Activated T-cell treated with anti-CD3 and anti-CD28 coated beads, Interleukin-2, amount 50 U/mL, for 48 hours (primary cell): ENCODE results near the gene MSMP.

Experiments
- DNase-seq, 2 experiments: peaks; one replicate each; pipeline ENCODE4 v3.0.0-alpha.2; 2020

MSMP gene

DNA sequence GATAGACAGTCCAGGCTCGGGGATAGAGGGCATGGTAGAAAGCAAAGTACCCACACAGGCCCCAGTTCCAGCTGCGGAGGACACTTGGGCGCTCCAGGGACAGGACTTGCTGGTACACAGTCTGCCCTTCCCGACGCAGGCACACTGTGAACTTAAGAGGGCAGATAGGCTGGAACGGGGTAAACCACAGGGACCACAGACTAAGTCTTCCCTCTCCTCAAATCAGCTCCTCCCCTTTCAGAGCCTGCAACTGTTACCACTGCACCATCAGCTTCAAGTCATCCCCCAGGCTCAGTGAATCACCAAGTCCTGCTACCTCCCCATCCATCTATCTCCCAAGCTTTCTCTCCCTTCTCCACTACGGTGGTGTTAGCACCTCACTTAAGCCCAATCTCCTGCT is 12.3 kb downstream of the MSMP start:
- DNase-seq, result no peak

DNA sequence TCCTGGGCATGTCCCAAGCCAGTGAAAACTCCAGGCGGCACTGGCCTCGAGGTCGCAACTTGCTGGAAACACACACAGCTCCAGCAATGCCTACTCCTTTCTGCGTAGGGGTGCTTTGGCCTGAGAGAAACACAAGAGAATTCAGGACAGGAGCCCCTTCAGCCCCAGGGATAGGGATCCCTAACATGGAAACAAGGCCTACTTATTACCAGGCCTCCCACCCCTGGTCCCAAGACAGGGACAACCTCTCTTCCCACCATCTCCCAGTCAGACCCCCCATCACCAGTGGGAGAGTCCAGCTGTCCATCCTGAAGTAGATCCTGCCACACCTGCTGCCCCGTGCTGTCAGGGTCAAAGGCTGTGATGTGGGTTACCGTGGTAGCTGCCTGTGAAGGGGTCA is 13.8 kb downstream of the MSMP start:
- no peak for DNase-seq

DNA sequence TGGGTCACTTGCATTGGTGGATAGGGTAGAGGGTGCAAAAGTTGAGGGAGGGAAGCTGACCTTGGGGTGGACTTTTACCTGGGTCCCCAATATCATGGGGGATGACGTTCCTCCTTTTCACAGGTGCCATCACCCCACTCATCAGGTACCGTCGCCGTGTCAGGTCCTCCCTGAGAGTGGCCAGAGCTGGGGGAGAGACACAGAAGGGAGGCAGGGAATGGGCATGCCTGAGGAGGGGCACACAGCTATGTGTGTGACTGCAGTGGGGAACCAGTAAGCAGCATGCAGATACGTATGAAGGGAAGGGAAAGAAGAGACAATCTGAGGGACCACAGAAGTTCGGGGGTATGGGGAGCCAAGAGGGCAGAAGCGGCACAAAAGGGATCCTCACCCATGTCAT is 15.2 kb downstream of the MSMP start:
- no peak for DNase-seq

DNA sequence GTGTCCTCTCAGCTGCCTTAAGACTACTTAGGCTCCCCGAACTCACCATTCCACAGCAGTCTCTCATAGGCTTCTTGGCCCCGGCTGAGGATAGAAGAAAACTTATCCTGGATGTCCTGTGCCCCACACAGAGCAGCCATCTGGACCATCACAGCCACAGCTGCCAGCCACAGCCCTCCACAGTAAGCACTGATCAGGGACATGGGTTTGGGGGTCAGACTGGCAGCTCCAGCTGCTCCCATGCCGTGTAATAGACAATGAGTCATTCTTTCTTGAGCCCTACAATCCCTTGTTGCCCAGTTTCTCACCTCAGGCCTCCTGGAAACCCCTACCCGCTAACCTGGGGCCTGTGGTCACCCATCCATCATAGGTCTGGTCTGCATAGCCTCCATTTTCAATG is 15.9 kb downstream of the MSMP start:
- no peak for DNase-seq

DNA sequence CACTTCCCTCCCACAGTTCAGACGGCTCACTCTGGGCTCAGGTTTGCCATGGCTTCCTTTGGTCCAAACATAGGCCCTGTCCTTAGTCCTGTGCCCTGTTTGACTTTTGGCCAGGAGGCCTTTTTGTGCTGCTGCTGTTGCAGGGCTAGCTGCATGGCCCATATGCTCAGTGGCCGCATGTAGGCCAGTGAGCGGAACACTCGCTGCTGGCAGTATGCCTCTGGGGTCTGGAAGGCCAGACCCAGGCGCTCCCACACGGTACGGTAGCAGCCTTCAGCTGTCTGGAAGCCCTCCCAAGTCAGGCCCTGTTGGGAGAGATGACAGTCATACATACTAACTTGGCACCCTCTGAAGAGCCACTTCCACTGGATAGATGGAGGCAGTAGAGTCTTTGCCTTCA is 16.9 kb downstream of the MSMP start:
- no peak for DNase-seq

DNA sequence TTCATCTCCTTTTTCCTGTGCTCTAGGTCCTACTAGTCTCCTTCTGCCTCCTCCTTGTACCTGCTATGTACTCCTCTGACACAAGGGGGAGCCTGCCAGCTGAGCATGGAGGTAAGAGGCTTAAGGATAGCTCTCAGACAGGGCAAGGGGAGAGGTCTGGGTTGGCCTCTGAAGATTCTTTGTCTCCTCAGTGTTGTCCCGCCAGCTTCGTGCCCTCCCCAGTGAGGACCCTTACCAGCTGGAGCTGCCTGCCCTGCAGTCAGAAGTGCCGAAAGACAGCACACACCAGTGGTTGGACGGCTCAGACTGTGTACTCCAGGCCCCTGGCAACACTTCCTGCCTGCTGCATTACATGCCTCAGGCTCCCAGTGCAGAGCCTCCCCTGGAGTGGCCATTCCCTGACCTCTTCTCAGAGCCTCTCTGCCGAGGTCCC is 17.9 kb downstream of the MSMP start:
- DNase-seq, result peak; percentile 69 to 71

DNA sequence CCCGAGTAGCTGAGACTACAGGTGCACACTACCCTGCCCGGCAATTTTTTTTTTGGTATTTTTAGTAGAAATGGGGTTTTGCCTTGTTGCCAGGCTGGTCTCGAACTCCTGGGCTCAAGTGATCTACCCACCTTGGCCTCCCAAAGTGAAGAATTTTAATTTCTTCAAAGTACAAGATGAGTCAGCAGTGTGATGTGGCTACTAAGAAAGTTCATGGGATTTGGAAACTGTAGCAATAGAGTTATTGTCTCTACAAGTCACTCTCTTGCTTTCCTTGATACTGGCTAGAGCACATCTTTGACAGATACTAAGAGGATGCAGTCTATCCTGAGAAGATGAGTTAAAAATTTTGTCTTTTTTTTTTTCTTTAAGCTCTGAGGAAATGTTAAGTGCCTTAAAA is 20.0 kb downstream of the MSMP start:
- DNase-seq, result no peak

DNA sequence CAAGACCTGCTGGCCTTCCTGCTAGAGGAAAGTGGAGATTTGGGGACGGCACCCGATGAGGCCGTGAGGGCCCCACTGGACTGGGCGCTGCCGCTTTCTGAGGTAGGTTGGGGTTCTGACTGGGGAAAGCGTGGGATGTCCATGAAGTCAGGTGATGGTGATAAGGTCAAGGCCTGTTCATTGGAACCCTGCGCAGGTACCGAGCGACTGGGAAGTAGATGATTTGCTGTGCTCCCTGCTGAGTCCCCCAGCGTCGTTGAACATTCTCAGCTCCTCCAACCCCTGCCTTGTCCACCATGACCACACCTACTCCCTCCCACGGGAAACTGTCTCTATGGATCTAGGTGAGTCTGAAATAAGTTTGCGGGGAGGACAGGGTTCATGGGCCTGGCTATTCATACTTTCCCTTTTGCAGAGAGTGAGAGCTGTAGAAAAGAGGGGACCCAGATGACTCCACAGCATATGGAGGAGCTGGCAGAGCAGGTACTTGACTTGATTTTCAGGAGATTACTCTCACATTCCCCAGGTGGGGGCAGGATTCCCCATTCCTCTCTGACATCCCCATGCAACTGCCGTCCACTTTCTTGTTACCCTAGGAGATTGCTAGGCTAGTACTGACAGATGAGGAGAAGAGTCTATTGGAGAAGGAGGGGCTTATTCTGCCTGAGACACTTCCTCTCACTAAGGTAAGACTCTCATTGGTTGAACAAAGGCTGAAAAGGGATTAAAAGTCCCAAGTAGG is 21.1 kb downstream of the MSMP start:
- DNase-seq, result peak; percentile 51

DNA sequence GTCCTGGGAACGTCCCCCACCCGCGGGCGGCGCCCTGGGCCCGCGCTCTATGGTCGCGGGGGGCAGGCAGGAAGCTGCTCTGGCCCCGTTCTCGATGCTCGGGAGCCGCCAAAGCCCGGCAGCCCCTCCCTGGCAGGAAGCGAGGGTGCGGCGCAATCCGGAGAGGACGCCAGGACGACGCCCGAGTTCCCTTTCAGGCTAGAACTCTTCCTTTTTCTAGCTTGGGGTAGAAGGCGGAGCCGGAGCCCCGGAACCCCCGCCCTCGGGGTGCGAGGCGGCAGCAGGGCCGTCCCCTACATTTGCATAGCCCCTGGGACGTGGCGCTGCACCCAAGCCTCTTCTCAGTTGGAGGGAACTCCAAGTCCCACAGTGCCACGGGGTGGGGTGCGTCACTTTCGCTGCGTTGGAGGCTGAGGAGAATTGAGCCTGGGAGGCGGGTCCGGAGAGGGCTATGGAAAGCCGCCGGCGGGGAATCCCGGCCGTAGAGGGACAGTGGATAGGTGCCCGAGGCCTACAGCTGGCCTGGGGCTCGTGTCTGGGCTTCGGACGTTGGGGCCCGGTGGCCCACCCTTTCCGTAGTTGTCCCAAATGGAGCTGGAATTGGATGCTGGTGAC is 21.8 kb downstream of the MSMP start, which contains the start of the genes CREB3 and TLN1:
TSS of gene CREB3 (plus strand) at position 482 of the 615 bp plus-strand sequence. CDS start at position 589, 107 bp downstream.
TSS of gene TLN1 (minus strand) at position 11 of the 615 bp plus-strand sequence. CDS start 6,501 bp downstream, outside the sequence.
- DNase-seq, result peak; percentile 97 to 98

DNA sequence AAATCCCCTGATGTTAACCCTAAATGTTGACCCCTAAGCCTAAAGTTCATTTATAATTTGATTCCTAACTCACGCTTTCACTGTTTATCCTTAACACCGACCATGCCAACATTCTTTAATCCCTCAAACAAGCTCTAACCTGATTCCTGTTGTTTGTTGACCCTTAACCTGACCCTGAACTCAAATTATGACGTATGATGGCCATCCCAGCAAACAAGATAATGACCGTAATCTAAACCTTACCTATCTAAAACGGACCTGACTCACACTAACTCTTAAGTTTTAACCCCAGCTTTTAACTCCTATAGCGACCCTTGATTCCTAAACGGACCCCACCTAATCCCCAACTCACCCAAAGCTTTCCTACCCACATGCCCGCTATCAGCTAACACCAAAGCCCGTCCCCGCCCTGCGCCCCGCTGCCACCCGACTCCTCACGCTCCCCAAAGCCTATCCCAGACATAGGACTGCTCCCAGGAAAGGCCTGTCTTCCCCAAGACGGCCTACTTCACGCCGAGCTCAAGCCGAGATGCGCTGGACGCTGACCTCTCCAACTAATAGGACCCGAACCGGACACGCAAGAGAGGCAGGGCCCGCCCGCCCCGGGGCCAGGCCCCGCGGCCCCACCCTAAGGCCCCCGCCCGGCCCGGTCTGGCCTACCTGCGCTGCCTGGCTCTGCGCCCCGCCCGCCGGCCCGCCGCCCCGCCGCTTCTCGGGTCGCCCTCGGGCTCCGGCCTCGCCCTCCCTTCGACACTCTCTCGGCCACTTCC is 22.5 kb downstream of the MSMP start:
- DNase-seq, result no peak

DNA sequence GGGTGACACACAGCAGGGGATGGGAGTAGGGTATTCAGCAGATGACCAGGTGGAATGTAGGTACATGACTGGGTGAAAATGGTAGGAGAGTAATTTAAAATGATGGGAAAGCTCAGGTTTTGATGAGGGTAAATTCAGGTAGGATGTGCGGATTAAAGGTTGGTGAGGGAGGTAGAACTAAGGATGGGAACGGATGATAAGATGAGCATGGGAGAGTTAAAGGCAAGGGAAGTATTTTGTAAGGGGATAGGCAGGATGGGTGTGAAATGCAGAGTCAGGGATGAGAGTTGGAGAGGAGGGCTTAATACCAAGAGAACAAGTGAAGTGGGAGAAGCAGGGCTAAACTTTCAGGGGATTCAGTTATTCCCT is 23.6 kb downstream of the MSMP start:
- DNase-seq, result no peak

DNA sequence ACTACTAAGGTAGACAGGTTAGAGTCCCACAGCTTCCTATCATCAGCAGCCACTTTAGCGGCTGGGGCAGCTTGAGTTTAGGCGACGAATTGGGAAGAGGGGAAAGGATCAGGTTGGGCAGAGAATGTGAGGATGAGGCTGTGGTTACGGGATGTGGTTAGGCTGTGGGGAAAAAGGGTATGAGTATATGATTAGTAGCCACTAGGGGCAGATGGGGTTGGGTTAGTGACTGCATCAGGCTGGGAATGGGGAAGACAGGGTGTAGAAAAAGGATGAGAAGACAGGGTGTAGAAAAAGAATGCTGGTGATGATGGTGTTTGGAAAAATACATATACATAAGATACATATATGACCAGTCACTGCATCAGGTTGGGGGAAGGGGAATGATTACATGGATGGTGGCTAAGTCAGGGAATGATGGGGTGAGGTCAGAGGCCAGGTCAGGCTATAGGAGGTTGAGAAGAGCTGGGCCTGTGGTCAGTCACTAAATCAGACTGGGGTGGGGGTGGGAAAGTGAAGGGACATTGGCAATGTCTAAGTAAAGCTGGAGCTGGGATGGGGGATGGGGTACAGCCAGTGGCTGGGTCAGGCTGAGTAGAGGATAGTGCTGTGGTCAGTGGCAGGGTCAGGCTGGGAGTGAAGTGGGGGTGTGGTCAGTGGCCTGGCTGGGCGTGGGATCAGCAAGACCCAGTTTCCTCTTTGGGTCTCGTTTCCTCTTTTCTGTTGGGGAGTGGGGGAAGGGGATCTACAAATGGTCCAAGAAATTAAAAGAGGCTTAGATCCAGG is 24.2 kb downstream of the MSMP start:
- DNase-seq, result peak; percentile 46 to 50

DNA sequence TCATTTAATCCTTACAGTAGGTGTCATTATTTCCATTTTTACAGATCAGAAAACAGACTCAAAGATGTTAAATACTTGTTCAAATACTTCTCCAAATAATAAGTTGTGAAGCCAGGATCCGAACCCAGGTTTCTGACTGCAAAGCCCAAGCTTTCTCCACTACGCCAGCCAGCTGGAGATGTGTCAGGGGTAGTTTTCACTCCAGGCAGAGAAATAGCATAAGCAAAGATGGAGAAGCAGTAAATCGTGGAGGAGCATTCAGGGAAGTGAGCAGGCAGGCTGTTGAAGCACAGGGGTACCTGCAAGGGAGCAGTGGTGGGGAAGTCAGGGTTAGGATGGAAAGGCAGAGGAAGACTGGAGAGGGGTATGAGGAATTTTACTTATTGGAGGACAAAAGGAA is 25.0 kb downstream of the MSMP start:
- no peak for DNase-seq

DNA sequence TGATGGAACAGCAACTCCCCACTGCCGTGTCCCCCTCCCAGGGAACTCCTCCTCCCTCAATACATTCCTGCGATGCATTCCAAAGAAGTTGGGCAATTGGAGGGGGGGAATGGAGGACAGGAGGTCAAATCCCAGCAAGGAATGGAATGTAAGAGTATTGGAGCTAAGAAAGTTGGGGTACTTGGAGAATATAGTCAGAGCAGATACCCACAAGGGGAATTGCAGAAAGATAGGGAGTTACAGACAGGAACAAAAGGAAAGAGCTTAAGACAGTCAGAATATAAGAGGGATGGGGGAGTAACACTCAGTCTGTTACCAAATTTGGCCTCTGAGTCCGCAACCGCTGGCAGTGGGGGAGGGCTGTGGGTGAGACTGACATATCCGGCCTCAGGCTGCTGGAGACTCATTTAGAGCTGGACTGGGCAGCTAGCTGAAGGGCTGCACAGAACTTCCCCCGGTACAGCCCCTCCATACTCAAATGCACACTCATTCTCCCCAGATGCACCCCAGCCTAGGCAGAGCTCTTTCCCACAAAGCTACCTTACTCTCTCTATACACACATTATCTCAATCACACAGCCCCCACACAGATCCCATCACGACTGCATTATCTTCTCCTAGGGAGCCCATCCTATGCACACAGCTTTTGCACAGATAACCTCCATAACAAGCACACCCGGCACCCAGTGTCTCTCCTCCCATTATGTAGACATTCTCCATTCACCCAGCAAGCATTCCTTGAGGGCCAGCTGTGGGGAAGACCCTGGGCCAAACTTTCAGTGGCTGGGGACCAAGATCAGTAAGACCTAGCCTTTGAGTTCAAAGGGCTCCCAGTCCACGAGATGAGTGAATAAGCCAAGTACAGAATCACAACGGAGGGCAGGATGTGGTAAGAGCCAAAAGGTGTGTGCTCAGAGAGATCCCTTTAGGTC is 25.8 kb downstream of the MSMP start:
- DNase-seq, result peak; percentile 68 to 73

DNA sequence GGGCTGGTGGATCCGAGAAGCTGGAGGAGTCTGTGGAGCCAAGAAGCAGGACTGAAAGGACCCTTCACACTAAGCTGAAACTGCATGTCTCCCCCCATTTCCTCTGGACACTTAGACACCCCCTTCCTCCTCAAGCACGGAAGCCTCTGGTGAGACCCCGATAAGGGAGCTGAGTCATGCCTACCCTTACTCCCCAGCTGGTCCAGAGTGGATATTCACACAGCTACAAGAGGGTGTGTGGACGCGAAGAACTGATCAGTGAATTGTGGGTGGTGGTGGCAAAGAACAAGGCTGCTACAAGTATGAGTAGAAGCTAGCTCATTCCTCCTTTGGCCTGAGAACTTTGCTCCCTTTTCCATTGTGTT is 26.4 kb downstream of the MSMP start:
- DNase-seq, result no peak

DNA sequence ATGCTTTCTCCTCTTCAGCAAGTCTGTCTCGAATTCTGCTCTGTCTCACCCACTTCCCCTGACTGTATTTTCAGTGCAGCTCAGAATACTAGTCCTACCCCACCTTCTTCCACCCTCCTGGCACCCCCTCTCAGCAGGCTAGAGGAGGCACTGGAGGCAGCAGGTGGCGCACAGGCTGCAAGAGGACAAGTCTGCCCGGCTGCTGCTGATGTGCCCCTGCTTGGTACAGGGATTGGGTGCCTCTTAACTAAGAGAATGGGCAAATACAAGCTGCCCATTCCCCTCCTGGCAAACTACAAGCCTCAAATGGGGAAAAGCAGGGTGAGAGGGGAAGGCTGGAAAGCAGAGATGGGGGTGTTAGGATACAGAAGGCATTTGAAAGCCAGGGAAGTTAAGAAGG is 27.1 kb downstream of the MSMP start:
- peak; percentile 29 to 45 for DNase-seq

DNA sequence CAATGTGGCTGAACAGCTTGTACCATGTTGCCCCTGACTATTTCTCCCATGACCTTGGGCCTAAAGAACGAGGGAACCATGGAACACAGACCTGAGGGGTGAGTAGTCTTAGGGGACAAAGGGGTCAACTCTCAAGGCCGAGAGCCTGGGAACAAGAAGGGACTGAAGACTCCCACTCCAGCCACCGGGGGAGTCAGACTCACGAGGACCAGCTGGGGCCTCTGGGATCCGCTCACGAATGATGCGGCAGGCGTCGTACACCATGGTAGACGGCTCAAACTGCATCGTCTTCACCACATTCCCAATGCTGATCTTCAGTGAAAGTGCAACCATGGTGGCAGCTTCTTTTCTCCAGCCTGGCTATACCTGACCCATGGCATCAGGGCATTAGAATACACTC is 28.7 kb downstream of the MSMP start:
- no peak for DNase-seq

DNA sequence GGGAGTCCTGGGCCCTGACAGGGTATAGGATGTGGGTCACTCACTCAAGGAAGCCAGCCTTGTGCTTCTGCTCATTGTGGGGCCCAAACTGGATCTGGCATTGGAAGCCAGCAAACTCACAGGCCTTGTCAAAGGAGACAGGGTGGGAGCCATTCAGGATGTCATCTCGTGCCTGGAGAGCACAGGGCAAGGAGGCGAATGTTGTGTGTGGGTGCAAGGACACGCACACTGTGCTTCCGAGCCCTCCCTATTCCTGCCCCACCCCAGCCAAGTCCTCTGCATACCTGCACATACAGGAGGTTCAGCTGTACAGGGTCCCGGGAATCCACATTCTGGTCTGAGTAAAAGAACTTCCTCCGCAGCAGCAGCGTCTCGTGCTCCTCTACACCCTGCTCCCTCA is 30.2 kb downstream of the MSMP start:
- DNase-seq, result no peak

DNA sequence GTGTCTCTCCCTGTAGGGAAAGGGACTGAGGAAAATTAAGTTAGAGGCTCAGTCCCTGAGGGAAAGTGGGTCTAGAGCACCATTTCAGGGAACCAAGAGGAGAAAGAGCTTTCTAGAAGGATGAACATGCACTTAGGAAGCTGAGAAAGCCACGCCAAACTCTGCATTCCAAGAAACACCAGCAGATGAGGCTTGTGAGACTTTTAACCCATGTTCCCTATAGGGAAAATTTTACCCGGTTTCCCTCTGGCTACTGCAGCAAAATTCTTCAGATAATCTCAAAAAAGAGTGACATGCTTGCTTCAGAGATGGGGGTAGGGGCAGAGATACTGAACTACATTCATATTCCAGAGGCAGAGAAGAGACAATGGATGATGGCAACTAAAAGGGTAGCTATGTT is 30.6 kb downstream of the MSMP start:
- DNase-seq, result no peak

DNA sequence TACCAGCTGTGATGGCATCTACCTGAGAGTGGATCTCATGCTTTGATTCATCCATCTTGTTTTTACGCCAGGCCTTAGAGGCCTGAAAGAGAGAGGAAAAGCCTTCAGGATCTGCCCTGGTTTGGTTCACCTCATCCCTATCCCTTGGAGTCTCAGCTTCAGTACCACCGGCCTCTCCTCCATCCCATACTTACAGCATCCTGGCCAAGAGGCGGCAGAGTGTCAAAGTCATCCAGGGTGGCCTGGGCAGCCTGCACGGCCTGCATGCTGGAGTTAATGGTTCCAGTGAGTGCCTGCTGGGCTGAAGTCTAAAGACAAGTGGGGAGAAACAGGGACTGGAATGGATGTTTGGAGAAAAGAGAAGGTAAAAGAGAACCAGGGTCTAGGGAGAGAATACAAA is 34.5 kb downstream of the MSMP start:
- DNase-seq, result no peak

DNA sequence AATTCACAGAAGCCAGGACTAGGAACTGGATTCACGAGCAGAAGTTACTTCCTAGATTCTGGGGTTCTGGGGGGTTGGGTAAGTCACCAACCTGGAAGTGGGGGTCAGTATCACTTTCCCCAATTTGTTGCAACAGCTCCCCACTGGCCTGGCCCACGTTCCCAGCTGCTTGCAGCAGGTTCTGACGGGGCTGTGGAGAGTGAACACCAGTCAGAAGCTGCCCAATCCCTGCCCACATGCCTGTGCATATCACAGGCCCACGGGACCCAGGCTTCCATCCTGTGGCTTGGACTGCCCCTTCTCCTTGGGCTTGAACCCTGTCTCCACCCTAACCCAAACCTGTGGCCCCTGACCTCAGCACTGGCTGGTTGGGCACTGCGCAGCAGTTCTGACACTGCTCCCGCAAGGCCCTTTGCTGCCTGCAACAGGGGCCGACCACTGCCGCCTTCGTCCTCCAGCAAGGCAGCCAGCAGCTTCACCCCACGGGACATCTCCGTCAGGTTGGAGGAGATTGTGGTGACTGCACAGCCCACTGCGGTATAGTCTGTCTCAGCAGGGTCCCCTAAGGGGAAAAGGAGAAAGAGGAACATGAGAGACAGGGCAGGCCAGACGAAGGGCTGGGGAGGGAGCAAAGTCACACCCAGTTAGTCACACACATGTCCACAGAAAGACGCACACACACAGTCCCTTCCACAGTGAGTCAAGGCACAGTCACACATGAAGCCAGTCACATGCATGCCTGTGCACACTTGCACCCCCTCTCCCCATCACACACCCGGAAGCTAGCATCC is 35.2 kb downstream of the MSMP start:
- no peak for DNase-seq
